Measurements from ENCODE around the gene MEI4.
"Not testable (repeated sequence)": the region's sequence is repeated elsewhere in the genome, so short reads cannot be mapped to it uniquely, and the experiment has no call there.

MEI4 gene

DNA sequence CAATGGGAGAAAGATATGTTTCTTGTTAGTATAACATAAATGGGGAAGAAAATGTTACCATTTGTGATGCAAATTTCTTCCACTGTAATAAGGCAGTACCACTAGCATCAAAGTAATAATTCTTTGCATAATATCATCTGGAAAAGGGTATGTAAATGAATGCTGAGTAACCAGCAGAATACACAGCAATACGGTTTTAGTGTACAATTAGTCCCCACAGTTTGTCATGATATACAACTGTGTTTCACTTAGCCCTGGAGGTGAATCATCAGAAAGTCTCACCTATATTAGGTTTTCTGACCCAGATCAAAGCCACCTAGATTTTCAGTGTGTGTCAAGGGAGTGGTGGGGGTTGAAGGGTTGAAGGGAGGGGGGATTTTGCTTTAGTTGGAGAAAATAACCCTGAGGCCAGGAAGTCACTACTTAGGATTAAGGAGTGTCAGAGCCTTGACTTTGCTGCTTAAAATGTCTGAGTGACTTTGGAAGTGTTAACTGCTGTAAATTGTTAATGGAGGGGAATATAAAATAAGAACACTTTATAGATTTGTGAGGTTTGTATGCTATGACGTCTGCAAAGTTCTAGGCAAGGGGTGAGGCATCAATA lies 8.6 kb upstream of the MEI4 start:
- ChIA-PET CTCF (no interaction called here), POLR2A (ENCODE audit: low non-redundant PET) (no interaction called here)
- H3K27ac ChIP-seq = no peak overlapping the region
- DNase-seq (ENCODE audit: low spot score) = no peak
- TF ChIP-seq, protein P1, sequence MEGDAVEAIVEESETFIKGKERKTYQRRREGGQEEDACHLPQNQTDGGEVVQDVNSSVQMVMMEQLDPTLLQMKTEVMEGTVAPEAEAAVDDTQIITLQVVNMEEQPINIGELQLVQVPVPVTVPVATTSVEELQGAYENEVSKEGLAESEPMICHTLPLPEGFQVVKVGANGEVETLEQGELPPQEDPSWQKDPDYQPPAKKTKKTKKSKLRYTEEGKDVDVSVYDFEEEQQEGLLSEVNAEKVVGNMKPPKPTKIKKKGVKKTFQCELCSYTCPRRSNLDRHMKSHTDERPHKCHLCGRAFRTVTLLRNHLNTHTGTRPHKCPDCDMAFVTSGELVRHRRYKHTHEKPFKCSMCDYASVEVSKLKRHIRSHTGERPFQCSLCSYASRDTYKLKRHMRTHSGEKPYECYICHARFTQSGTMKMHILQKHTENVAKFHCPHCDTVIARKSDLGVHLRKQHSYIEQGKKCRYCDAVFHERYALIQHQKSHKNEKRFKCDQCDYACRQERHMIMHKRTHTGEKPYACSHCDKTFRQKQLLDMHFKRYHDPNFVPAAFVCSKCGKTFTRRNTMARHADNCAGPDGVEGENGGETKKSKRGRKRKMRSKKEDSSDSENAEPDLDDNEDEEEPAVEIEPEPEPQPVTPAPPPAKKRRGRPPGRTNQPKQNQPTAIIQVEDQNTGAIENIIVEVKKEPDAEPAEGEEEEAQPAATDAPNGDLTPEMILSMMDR (conservative IDR thresholded peaks at IDR 0.05; ENCODE audit: low read depth) = no peak

DNA sequence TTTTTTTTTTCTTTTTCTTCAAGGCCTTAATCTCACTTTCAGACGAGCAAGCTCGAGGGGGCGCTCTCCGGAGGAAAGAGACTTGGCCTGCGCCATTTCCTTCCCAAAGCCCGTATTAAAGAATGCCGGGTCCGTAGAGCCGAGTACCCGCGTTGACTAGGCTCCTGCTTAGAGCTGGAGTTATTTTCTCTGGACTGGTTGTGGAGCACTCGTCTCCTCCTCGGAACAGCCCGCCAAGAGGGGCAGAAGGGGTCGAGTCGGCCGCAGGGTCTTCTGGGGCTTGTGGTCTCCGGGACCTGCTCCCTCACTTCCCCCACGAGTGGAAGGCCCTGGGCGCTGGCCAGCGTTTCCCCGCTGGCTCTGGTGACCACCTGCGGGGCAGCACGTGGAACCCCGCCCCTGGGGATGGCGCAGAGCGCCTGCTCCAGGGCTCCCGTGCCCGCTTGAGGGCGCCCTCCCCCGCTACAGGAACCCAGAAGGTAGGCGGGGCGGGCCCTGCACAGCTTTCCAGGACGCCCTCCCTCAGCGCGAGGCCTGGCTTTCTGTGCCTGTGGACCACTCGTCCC lies 2.7 kb upstream of the MEI4 start:
- no peak for DNase-seq (ENCODE audit: low spot score)
- POLR2A ChIA-PET (ENCODE audit: low non-redundant PET) = no interaction called here
- TF ChIP-seq, protein P1 (conservative IDR thresholded peaks at IDR 0.05; ENCODE audit: low read depth) = no peak
- no peak overlapping the region for H3K27ac ChIP-seq
- CTCF ChIA-PET = interaction anchor here (0.7 kb wide), 1 partner anchor 18 kb away, joined by 3 read pairs; no protein-coding TSS in a partner anchor

DNA sequence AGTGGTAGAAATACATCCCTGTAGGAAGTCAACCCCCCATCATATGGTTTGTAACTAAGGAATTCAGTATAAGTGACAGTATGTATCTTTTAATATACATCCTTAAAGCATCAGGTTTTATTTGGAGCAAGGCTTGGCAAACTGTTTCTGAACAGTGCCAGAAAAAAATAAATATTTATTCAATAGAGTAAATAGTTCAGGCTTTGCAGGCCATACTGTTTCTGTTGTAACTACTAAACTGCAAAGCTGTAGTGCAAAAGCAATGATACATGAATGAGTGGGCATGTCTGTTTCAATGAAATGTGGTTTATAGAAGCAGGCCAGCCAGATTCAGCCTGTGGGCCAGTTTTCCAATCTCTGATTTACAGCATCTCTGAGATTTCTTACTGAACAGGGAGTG lies 977 bp downstream of the MEI4 start:
- ChIA-PET POLR2A (ENCODE audit: low non-redundant PET) (no interaction called here), CTCF (no interaction called here)
- DNase-seq (ENCODE audit: low spot score) = no peak
- TF ChIP-seq, protein P1 (conservative IDR thresholded peaks at IDR 0.05; ENCODE audit: low read depth) = no peak
- no peak overlapping the region for H3K27ac ChIP-seq

DNA sequence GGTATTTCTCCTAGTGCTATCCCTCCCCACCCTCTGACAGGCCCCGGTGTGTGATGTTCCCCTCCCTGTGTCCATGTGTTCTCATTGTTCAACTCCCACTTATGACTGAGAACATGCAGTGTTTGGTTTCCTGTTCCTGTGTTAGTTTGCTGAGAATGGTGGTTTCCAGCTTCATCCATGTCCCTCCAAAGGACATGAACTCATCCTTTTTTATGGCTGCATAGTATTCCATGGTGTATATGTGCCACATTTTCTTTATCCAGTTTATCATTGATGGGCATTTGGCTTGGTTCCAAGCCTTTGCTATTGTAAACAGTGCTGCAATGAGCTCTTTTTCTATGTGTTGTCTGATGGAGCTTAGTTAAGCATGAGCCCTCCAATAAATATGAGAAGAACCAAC lies 2.2 kb downstream of the MEI4 start:
- DNase-seq (ENCODE audit: low spot score); CTCF ChIA-PET; POLR2A ChIA-PET (ENCODE audit: low non-redundant PET); H3K27ac ChIP-seq: not testable (repeated sequence)

DNA sequence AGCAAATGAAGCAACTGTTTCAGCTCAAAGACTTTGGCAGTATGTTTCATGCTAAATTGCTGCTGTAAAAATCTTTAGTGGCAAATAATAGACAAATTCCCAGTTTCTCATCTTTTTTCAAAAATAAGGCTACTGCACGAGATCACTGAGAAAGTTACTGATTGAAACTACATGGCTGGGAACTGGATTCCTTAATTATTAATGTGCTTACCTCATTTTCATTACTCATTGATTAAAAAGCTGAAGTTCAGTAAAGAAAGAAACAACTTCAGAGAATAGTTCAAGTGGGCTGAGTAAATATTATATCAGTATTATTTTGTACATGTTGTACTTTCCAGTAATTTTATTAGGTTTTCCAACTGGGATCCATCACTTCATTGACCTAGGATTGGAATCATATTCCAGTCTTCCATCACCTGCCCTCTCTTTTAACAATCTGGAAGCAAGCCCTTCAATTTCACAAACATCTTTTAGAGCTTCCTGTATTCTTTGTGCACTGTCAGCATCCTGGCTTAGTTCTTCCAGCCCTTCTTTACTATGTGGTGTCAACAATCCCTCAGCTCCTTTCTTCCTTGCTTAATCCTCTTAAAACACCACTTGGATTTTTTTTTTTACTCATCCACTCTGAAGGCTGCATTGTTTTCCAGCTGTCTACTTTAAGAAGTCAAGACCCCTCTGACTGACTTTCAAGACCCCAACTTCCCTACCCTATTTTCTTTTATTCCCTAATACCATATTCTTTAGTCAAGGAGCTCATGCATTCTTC lies 4.3 kb downstream of the MEI4 start:
- TF ChIP-seq, protein P1 (conservative IDR thresholded peaks at IDR 0.05; ENCODE audit: low read depth) = no peak
- no peak overlapping the region for H3K27ac ChIP-seq
- POLR2A ChIA-PET (ENCODE audit: low non-redundant PET) = no interaction called here
- CTCF ChIA-PET = interaction anchor here (0.6 kb wide), 1 partner anchor 173 kb away, joined by 3 read pairs; no protein-coding TSS in a partner anchor
- no peak for DNase-seq (ENCODE audit: low spot score)

DNA sequence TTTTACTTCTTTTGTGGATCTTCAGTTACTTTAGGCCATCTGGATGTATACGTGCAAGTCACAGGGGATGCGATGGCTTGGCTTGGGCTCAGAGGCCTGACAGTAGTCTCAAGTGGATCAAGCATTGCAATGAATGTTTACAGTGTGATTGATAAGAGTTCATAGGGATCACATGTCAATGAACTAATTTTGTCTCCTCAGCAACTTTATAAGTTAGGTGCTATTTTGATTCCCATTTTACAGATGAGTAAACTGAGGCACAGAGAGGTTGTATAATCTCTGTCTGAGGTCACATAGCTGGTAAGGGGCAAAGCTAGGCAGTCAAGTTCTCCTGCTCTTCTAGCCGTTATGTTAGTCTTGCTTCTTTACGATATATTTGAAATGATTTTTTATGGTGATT lies 13.5 kb downstream of the MEI4 start:
- TF ChIP-seq, protein P1 (conservative IDR thresholded peaks at IDR 0.05; ENCODE audit: low read depth) = no peak
- H3K27ac ChIP-seq = no peak overlapping the region
- ChIA-PET CTCF (no interaction called here), POLR2A (ENCODE audit: low non-redundant PET) (no interaction called here)
- DNase-seq (ENCODE audit: low spot score) = no peak

DNA sequence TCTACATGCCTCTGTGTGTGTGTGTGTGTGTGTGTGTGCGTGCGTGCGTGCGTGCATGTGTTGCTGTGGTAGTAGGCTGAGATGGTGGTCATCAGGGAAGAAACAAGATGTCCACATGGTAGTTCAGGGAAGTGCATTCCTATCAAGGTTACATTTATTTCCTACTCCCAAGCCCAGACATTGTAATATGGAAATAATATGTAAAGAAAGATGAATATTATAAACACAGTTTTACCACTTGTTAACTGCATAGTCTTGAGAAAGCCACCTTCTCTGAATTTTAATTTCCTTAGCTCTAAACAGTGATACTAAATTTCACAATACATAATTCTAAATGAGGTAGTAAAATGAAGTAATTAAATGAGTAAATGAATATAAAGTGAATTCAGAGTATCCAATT lies 14.0 kb downstream of the MEI4 start:
- no peak overlapping the region for H3K27ac ChIP-seq
- POLR2A ChIA-PET (ENCODE audit: low non-redundant PET) = no interaction called here
- TF ChIP-seq, protein P1 (conservative IDR thresholded peaks at IDR 0.05; ENCODE audit: low read depth) = no peak
- CTCF ChIA-PET = no interaction called here
- no peak for DNase-seq (ENCODE audit: low spot score)

Data from RWPE1 (cell line).